ENCODE measurements around the gene HOXB13.

DNA sequence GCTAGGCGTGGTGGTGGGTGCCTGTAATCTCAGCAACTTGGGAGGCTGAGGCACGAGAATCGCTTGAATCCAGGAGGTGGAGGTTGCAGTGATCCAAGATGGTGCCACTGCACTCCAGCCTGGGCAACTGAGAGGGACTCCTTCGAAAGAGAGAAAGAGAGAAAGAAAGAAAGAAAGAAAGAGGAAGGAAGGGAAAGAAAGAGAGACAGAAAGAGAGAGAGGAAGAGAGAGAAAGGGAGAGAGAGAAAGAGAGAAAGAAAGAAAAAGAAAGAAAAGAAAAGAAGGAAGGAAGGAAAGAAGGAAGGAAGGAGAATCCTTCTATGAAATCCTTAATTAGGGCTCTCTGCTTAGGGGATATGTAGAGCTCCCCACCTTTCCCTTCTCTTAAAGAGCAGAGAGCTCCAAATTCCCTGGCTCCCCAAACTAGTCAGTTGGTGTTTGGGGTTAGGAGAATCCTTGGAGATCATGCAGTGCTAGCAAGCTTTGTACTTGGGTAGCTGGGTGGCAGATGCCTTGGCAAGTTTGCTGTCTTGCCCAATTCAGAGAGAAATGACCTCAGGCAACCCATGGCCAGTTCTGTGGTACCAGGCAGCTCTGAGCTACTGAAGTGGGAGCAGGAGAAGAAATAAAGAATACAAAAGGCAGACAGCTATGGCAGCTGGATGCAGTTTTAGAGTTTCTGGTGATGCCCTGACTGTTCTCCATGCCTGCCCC, 8.9 kb upstream of the HOXB13 start:
- TF ChIP-seq, protein P1, sequence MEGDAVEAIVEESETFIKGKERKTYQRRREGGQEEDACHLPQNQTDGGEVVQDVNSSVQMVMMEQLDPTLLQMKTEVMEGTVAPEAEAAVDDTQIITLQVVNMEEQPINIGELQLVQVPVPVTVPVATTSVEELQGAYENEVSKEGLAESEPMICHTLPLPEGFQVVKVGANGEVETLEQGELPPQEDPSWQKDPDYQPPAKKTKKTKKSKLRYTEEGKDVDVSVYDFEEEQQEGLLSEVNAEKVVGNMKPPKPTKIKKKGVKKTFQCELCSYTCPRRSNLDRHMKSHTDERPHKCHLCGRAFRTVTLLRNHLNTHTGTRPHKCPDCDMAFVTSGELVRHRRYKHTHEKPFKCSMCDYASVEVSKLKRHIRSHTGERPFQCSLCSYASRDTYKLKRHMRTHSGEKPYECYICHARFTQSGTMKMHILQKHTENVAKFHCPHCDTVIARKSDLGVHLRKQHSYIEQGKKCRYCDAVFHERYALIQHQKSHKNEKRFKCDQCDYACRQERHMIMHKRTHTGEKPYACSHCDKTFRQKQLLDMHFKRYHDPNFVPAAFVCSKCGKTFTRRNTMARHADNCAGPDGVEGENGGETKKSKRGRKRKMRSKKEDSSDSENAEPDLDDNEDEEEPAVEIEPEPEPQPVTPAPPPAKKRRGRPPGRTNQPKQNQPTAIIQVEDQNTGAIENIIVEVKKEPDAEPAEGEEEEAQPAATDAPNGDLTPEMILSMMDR (IDR thresholded peaks at IDR 0.05; ENCODE audit: low read depth, low read length), result no peak
- TF ChIP-seq EZH2phosphoT487 (IDR thresholded peaks at IDR 0.05; ENCODE audit: low read depth), result no peak

All from OCI-LY3 (cell line).